ENCODE results near the gene ERC2. TPM values are rescaled to one million over a fixed set of nuclear protein-coding genes. Genes with fewer than 3 reads are reported as not detected.

Gene ERC2
- total RNA-seq, 3 donors from 2014 or later = 0.64 to 7.3 (median 1.3) TPM

GRCh38 chr3:56459104-56459496 lies 9.2 kb downstream of the ERC2 start:
- no peak overlapping the region for H3K4me3 ChIP-seq
- TF ChIP-seq POLR2A (IDR thresholded peaks at IDR 0.05) (no peak), CTCF (IDR thresholded peaks at IDR 0.05) (no peak), POLR2AphosphoS5 (IDR thresholded peaks at IDR 0.05) (no peak)
- no peaks in the 10 kb centered on the region for H3K36me3 ChIP-seq
- H3K27me3 ChIP-seq = no peaks in the 10 kb centered on the region
- intact Hi-C loops (cut with DNase I; ENCODE audit: low total_unique reads) = no loop called here
- no peaks in the 10 kb centered on the region for H3K9me3 ChIP-seq
- DNase-seq (ENCODE audit: low spot score in 2 of 2) = no peak
- no peaks in the 10 kb centered on the region for H3K4me1 ChIP-seq
- no peak overlapping the region for H3K27ac ChIP-seq

GRCh38 chr3:56458496-56459103 lies 9.7 kb downstream of the ERC2 start:
- no peaks in the 10 kb centered on the region for H3K9me3 ChIP-seq
- TF ChIP-seq POLR2A (IDR thresholded peaks at IDR 0.05) = no peak
- TF ChIP-seq POLR2AphosphoS5 (IDR thresholded peaks at IDR 0.05) = no peak
- no peak for TF ChIP-seq CTCF (IDR thresholded peaks at IDR 0.05)
- DNase-seq (ENCODE audit: low spot score in 2 of 2) = no peak
- intact Hi-C loops (cut with DNase I; ENCODE audit: low total_unique reads) = no loop called here
- H3K4me1 ChIP-seq = no peaks in the 10 kb centered on the region
- H3K27me3 ChIP-seq = peaks cover 0 to 5% of the 10 kb centered on the region in 2 donors
- no peaks in the 10 kb centered on the region for H3K36me3 ChIP-seq
- no peak overlapping the region for H3K27ac ChIP-seq
- no peak overlapping the region for H3K4me3 ChIP-seq

- Histone ChIP-seq H3K27me3 (peaks cover 0 to 11% of the 10 kb centered on the region in 2 donors), H3K4me3 (no peak overlapping the region), H3K9me3 (no peaks in the 10 kb centered on the region), H3K4me1 (no peaks in the 10 kb centered on the region), H3K27ac (no peak overlapping the region), H3K36me3 (no peaks in the 10 kb centered on the region)
- TF ChIP-seq CTCF (IDR thresholded peaks at IDR 0.05) = no peak
- no peak for TF ChIP-seq POLR2AphosphoS5 (IDR thresholded peaks at IDR 0.05)
- TF ChIP-seq POLR2A (IDR thresholded peaks at IDR 0.05) = no peak
- intact Hi-C loops (cut with DNase I; ENCODE audit: low total_unique reads) = no loop called here
- no peak for DNase-seq (ENCODE audit: low spot score in 2 of 2)
Observed at GRCh38 chr3:56456117-56456516, 12.2 kb downstream of the ERC2 start.

- no peak overlapping the region for H3K27ac ChIP-seq
- no peaks in the 10 kb centered on the region for H3K9me3 ChIP-seq
- H3K4me3 ChIP-seq = no peak overlapping the region
- peaks cover 0 to 21% of the 10 kb centered on the region in 2 donors for H3K27me3 ChIP-seq
- H3K36me3 ChIP-seq = no peaks in the 10 kb centered on the region
- no peak for DNase-seq (ENCODE audit: low spot score in 2 of 2)
- intact Hi-C loops (cut with DNase I; ENCODE audit: low total_unique reads) = no loop called here
- TF ChIP-seq POLR2AphosphoS5 (IDR thresholded peaks at IDR 0.05) = no peak
- TF ChIP-seq CTCF (IDR thresholded peaks at IDR 0.05) = no peak
- no peak for TF ChIP-seq POLR2A (IDR thresholded peaks at IDR 0.05)
- H3K4me1 ChIP-seq = no peaks in the 10 kb centered on the region
Observed at GRCh38 chr3:56453011-56453410, 15.3 kb downstream of the ERC2 start.

- H3K36me3 ChIP-seq = no peaks in the 10 kb centered on the region
- intact Hi-C loops (cut with DNase I; ENCODE audit: low total_unique reads) = no loop called here
- H3K27me3 ChIP-seq = peaks cover 0 to 22% of the 10 kb centered on the region in 2 donors
- H3K4me3 ChIP-seq = no peak overlapping the region
- H3K27ac ChIP-seq = no peak overlapping the region
- H3K9me3 ChIP-seq = no peaks in the 10 kb centered on the region
- no peak for DNase-seq (ENCODE audit: low spot score in 2 of 2)
- TF ChIP-seq POLR2A (IDR thresholded peaks at IDR 0.05) = no peak
- no peak for TF ChIP-seq POLR2AphosphoS5 (IDR thresholded peaks at IDR 0.05)
- TF ChIP-seq CTCF (IDR thresholded peaks at IDR 0.05) = no peak
- H3K4me1 ChIP-seq = no peaks in the 10 kb centered on the region
Observed at GRCh38 chr3:56452085-56452484, 16.2 kb downstream of the ERC2 start.

Data from breast epithelium (tissue), 4 donors.